ENCODE results near the gene GAMT.
"Not testable (repeated sequence)": the region's sequence is repeated elsewhere in the genome, so short reads cannot be mapped to it uniquely, and the experiment has no call there.

GAMT gene

GRCh38 chr19:1433119-1434039 is 32.0 kb upstream of the GAMT start:
- DNase-seq (ENCODE audit: low read depth): no peak

- no peak for DNase-seq (ENCODE audit: low read depth)
Measured at GRCh38 chr19:1432507-1432887, 31.2 kb upstream of the GAMT start.

GRCh38 chr19:1431759-1432506 is 30.6 kb upstream of the GAMT start:
- no peak for DNase-seq (ENCODE audit: low read depth)

GRCh38 chr19:1430246-1430645 is 28.9 kb upstream of the GAMT start:
- no peak for DNase-seq (ENCODE audit: low read depth)

- DNase-seq (ENCODE audit: low read depth): no peak
Measured at GRCh38 chr19:1429750-1430149, 28.4 kb upstream of the GAMT start.

GRCh38 chr19:1428738-1429391 is 27.5 kb upstream of the GAMT start:
- DNase-seq (ENCODE audit: low read depth): no peak

- DNase-seq (ENCODE audit: low read depth): no peak
Measured at GRCh38 chr19:1427221-1427920, 26.0 kb upstream of the GAMT start.

- DNase-seq (ENCODE audit: low read depth): no peak
Measured at GRCh38 chr19:1426736-1427135, 25.4 kb upstream of the GAMT start.

- no peak for DNase-seq (ENCODE audit: low read depth)
Measured at GRCh38 chr19:1425902-1426301, 24.6 kb upstream of the GAMT start.

GRCh38 chr19:1425102-1425837 is 23.9 kb upstream of the GAMT start:
- no peak for DNase-seq (ENCODE audit: low read depth)

GRCh38 chr19:1424192-1424955 is 23.0 kb upstream of the GAMT start:
- no peak for DNase-seq (ENCODE audit: low read depth)

- no peak for DNase-seq (ENCODE audit: low read depth)
Measured at GRCh38 chr19:1423436-1424191, 22.3 kb upstream of the GAMT start.

GRCh38 chr19:1422943-1423342 is 21.6 kb upstream of the GAMT start:
- no peak for DNase-seq (ENCODE audit: low read depth)

- no peak for DNase-seq (ENCODE audit: low read depth)
Measured at GRCh38 chr19:1422360-1422759, 21.0 kb upstream of the GAMT start.

- DNase-seq (ENCODE audit: low read depth): no peak
Measured at GRCh38 chr19:1421958-1422305, 20.6 kb upstream of the GAMT start.

- DNase-seq (ENCODE audit: low read depth): no peak
Measured at GRCh38 chr19:1421218-1421957, 20.0 kb upstream of the GAMT start.

GRCh38 chr19:1420590-1420989 is 19.2 kb upstream of the GAMT start:
- no peak for DNase-seq (ENCODE audit: low read depth)

GRCh38 chr19:1420085-1420484 is 18.7 kb upstream of the GAMT start:
- not testable (repeated sequence) for DNase-seq (ENCODE audit: low read depth)

Data from GM04504 (cell line).